ENCODE measurements around the gene FBXO48.

DNA sequence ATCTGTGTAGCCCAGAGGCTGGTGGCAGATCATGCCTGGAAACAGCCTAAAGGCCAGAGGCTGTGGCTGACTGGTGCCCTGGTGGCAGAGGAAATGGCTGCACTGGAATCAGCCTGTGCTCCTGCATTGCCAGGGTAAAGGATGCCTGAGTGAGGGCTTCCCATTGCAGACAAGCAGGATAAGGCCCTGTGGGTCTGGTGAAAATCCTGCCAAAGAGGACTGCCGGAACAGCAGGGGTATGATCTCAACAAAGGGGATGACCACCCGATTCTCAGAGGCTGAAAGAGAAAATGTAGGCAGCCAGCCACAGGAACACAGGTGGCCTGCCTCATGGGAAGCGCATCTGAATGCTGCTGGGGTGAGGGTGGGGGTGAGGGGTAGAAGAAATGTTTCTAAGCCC lies 48.2 kb downstream of the FBXO48 start:
- TF ChIP-seq POLR2AphosphoS5 (IDR thresholded peaks at IDR 0.05; ENCODE audit: low read depth), result no peak
- TF ChIP-seq, protein P1, sequence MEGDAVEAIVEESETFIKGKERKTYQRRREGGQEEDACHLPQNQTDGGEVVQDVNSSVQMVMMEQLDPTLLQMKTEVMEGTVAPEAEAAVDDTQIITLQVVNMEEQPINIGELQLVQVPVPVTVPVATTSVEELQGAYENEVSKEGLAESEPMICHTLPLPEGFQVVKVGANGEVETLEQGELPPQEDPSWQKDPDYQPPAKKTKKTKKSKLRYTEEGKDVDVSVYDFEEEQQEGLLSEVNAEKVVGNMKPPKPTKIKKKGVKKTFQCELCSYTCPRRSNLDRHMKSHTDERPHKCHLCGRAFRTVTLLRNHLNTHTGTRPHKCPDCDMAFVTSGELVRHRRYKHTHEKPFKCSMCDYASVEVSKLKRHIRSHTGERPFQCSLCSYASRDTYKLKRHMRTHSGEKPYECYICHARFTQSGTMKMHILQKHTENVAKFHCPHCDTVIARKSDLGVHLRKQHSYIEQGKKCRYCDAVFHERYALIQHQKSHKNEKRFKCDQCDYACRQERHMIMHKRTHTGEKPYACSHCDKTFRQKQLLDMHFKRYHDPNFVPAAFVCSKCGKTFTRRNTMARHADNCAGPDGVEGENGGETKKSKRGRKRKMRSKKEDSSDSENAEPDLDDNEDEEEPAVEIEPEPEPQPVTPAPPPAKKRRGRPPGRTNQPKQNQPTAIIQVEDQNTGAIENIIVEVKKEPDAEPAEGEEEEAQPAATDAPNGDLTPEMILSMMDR (conservative IDR thresholded peaks at IDR 0.05; ENCODE audit: low read depth in 2 of 2), result peak in 1 of 2 experiments; percentile 25; a peak in 2 of 4 replicates
- TF ChIP-seq EZH2 (IDR thresholded peaks at IDR 0.05; ENCODE audit: low read depth, unreplicated experiment), result no peak
- TF ChIP-seq, protein P2, sequence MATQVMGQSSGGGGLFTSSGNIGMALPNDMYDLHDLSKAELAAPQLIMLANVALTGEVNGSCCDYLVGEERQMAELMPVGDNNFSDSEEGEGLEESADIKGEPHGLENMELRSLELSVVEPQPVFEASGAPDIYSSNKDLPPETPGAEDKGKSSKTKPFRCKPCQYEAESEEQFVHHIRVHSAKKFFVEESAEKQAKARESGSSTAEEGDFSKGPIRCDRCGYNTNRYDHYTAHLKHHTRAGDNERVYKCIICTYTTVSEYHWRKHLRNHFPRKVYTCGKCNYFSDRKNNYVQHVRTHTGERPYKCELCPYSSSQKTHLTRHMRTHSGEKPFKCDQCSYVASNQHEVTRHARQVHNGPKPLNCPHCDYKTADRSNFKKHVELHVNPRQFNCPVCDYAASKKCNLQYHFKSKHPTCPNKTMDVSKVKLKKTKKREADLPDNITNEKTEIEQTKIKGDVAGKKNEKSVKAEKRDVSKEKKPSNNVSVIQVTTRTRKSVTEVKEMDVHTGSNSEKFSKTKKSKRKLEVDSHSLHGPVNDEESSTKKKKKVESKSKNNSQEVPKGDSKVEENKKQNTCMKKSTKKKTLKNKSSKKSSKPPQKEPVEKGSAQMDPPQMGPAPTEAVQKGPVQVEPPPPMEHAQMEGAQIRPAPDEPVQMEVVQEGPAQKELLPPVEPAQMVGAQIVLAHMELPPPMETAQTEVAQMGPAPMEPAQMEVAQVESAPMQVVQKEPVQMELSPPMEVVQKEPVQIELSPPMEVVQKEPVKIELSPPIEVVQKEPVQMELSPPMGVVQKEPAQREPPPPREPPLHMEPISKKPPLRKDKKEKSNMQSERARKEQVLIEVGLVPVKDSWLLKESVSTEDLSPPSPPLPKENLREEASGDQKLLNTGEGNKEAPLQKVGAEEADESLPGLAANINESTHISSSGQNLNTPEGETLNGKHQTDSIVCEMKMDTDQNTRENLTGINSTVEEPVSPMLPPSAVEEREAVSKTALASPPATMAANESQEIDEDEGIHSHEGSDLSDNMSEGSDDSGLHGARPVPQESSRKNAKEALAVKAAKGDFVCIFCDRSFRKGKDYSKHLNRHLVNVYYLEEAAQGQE (IDR thresholded peaks at IDR 0.05; ENCODE audit: unreplicated experiment), result no peak
- no peak for TF ChIP-seq CREB1 (CRISPR knock-in tag; IDR thresholded peaks at IDR 0.05; ENCODE audit: low read depth)
- TF ChIP-seq, protein P3, sequence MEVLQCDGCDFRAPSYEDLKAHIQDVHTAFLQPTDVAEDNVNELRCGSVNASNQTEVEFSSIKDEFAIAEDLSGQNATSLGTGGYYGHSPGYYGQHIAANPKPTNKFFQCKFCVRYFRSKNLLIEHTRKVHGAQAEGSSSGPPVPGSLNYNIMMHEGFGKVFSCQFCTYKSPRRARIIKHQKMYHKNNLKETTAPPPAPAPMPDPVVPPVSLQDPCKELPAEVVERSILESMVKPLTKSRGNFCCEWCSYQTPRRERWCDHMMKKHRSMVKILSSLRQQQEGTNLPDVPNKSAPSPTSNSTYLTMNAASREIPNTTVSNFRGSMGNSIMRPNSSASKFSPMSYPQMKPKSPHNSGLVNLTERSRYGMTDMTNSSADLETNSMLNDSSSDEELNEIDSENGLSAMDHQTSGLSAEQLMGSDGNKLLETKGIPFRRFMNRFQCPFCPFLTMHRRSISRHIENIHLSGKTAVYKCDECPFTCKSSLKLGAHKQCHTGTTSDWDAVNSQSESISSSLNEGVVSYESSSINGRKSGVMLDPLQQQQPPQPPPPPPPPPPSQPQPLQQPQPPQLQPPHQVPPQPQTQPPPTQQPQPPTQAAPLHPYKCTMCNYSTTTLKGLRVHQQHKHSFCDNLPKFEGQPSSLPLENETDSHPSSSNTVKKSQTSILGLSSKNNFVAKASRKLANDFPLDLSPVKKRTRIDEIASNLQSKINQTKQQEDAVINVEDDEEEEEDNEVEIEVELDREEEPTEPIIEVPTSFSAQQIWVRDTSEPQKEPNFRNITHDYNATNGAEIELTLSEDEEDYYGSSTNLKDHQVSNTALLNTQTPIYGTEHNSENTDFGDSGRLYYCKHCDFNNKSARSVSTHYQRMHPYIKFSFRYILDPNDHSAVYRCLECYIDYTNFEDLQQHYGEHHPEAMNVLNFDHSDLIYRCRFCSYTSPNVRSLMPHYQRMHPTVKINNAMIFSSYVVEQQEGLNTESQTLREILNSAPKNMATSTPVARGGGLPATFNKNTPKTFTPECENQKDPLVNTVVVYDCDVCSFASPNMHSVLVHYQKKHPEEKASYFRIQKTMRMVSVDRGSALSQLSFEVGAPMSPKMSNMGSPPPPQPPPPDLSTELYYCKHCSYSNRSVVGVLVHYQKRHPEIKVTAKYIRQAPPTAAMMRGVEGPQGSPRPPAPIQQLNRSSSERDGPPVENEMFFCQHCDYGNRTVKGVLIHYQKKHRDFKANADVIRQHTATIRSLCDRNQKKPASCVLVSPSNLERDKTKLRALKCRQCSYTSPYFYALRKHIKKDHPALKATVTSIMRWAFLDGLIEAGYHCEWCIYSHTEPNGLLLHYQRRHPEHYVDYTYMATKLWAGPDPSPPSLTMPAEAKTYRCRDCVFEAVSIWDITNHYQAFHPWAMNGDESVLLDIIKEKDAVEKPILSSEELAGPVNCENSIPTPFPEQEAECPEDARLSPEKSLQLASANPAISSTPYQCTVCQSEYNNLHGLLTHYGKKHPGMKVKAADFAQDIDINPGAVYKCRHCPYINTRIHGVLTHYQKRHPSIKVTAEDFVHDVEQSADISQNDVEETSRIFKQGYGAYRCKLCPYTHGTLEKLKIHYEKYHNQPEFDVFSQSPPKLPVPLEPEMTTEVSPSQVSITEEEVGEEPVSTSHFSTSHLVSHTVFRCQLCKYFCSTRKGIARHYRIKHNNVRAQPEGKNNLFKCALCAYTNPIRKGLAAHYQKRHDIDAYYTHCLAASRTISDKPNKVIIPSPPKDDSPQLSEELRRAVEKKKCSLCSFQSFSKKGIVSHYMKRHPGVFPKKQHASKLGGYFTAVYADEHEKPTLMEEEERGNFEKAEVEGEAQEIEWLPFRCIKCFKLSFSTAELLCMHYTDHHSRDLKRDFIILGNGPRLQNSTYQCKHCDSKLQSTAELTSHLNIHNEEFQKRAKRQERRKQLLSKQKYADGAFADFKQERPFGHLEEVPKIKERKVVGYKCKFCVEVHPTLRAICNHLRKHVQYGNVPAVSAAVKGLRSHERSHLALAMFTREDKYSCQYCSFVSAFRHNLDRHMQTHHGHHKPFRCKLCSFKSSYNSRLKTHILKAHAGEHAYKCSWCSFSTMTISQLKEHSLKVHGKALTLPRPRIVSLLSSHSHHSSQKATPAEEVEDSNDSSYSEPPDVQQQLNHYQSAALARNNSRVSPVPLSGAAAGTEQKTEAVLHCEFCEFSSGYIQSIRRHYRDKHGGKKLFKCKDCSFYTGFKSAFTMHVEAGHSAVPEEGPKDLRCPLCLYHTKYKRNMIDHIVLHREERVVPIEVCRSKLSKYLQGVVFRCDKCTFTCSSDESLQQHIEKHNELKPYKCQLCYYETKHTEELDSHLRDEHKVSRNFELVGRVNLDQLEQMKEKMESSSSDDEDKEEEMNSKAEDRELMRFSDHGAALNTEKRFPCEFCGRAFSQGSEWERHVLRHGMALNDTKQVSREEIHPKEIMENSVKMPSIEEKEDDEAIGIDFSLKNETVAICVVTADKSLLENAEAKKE (CRISPR knock-in tag; IDR thresholded peaks at IDR 0.05), result no peak
- no peak for TF ChIP-seq STAT1 (IDR thresholded peaks at IDR 0.05; ENCODE audit: unreplicated experiment)
- no peak for TF ChIP-seq NANOG (IDR thresholded peaks at IDR 0.05; ENCODE audit: borderline replicate concordance)
- TF ChIP-seq, protein P4, sequence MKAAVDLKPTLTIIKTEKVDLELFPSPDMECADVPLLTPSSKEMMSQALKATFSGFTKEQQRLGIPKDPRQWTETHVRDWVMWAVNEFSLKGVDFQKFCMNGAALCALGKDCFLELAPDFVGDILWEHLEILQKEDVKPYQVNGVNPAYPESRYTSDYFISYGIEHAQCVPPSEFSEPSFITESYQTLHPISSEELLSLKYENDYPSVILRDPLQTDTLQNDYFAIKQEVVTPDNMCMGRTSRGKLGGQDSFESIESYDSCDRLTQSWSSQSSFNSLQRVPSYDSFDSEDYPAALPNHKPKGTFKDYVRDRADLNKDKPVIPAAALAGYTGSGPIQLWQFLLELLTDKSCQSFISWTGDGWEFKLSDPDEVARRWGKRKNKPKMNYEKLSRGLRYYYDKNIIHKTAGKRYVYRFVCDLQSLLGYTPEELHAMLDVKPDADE (IDR thresholded peaks at IDR 0.05), result no peak
- TF ChIP-seq ZNF114 (CRISPR knock-in tag; IDR thresholded peaks at IDR 0.05), result no peak
- no peak for TF ChIP-seq EZH2phosphoT487 (IDR thresholded peaks at IDR 0.05; ENCODE audit: unreplicated experiment)
- TF ChIP-seq ZNF331 (CRISPR knock-in tag; IDR thresholded peaks at IDR 0.05; ENCODE audit: low read depth), result no peak
- no peak for TF ChIP-seq JUNB (IDR thresholded peaks at IDR 0.05; ENCODE audit: unreplicated experiment)
